NCI-H1048 (cell line): ENCODE measurements around the gene CCDC154.
"Not testable (repeated sequence)": the region's sequence is repeated elsewhere in the genome, so short reads cannot be mapped to it uniquely, and the experiment has no call there.

ENCODE experiments used
- DNase-seq: peaks from one replicate; lab custom pipeline; 2025; lab: John Stamatoyannopoulos, UW

The CCDC154 gene

GRCh38 chr16:1443980-1444729 is at the start of gene CCDC154:
Gene CCDC154, minus strand, starts transcription at chr16:1444556. Its CDS starts 234 bp downstream, at chr16:1444322.
- DNase-seq: no peak

GRCh38 chr16:1493746-1494094 is 49.4 kb upstream of the CCDC154 start:
- DNase-seq: no peak

GRCh38 chr16:1492923-1493745 is 48.8 kb upstream of the CCDC154 start, which contains the start of gene TELO2:
Gene TELO2, plus strand, starts transcription at chr16:1493360. Its CDS starts 922 bp downstream, at chr16:1494282.
- DNase-seq: peak; percentile 44

- DNase-seq: no peak
These were observed 47.9 kb upstream of the CCDC154 start for GRCh38 chr16:1492082-1492922.

GRCh38 chr16:1491327-1491726 is 47.0 kb upstream of the CCDC154 start:
- no peak for DNase-seq

GRCh38 chr16:1489077-1489476 is 44.7 kb upstream of the CCDC154 start:
- no peak for DNase-seq

GRCh38 chr16:1488619-1489018 is 44.3 kb upstream of the CCDC154 start, which contains the start of gene PTX4:
Gene PTX4, minus strand, starts transcription at chr16:1488944. Its CDS starts 35 bp downstream, at chr16:1488909.
- no peak for DNase-seq

- no peak for DNase-seq
These were observed 43.8 kb upstream of the CCDC154 start for GRCh38 chr16:1488054-1488601.

- no peak for DNase-seq
These were observed 43.2 kb upstream of the CCDC154 start for GRCh38 chr16:1487395-1488053.

- DNase-seq: no peak
These were observed 42.4 kb upstream of the CCDC154 start for GRCh38 chr16:1486551-1487390.

GRCh38 chr16:1485847-1486496 is 41.6 kb upstream of the CCDC154 start:
- DNase-seq: no peak

- DNase-seq: no peak
These were observed 37.8 kb upstream of the CCDC154 start for GRCh38 chr16:1481906-1482835.

- DNase-seq: not testable (repeated sequence)
These were observed 34.6 kb upstream of the CCDC154 start for GRCh38 chr16:1478937-1479336.

- no peak for DNase-seq
These were observed 32.7 kb upstream of the CCDC154 start for GRCh38 chr16:1477033-1477432.

- DNase-seq: no peak
These were observed 31.3 kb upstream of the CCDC154 start for GRCh38 chr16:1475552-1476114.

GRCh38 chr16:1474796-1475551 is 30.6 kb upstream of the CCDC154 start, which contains the start of gene CLCN7:
Gene CLCN7, minus strand, starts transcription at chr16:1475028. Its CDS starts 54 bp downstream, at chr16:1474974.
- DNase-seq: peak; percentile 37

GRCh38 chr16:1474082-1474795 is 29.9 kb upstream of the CCDC154 start:
- no peak for DNase-seq
